ENCODE data around the gene MROH2A. TPM values are rescaled to one million over a fixed set of nuclear protein-coding genes. Genes with fewer than 3 reads are reported as not detected.

Gene MROH2A
- total RNA-seq, 1 experiment from 2014 or later = not detected

GRCh38 chr2:233799087-233799665 is 21.0 kb downstream of the MROH2A start:
- no peak for DNase-seq (ENCODE audit: low spot score)

DNA sequence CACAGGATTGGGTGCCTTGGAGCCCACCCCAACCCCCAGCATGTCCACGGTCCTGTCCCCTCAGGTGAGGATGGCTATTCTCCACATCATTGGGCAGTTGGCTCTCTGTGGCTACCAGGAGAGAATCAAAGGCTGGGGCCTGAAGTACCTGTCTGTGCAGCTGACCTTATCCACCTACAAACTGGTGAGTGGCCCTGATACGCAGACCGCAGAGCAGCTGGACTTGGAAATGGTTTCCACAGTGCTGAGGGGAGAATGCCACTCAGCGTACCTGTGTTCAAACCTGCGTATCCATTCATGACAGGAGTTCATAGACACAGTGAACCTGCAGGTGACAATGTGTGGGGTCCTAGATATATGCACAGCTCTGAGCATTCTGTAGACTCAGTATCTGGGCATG is 21.6 kb downstream of the MROH2A start:
- no peak for DNase-seq (ENCODE audit: low spot score)

DNA sequence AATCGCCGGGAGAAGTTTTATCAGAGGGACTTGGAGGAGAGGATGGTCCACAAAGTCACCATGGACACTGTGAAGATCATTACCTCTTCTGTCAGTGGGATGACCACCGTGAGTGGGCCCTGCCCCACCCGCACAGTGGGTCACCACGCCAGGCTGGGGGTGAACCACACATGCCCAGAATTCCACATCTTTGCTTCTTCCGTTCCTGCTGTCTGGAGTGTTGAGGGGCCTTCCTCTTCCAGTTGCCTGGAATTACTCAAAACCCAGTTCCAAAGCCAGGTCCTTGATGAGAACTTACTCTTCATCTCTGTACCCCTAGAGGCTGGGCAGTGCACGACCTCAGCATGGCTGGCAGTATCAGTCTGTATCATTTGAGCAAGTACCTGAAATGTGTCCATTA is 22.1 kb downstream of the MROH2A start:
- no peak for DNase-seq (ENCODE audit: low spot score)

DNA sequence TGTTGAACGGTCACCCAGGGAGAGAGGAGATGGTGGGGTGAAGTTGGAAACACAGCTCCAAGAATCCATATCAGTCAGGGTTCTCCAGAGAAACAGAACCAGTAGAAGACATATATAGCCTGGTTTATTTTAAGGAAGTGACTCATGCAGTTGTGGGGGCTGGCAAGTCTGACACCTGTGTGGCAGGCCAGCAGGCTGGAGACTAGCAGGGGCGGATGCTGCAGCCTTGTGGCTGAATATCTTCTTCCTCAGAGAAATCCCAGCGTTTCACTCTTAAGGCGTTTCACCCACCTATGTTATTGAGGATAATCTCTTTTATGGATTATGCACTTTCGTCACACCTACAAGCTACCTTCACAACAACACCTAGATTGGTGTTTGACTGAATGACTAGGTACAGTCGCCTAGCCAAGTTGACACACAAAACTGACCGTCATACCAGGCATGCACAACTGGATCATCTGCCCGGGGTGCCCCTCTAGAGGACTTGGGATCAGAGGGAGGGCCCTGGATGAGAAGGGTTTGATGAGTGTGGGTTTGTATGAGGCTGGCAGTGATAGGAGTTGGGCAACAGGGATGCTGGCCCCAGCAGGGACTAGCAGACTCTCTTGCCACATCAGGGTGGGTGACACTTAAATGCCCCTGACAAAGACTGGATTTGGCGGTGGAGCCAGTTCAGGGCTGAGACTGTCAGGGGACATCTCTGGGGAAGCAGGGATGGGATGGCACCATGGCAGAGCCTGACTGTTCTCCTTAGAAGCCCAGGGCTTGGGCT is 23.4 kb downstream of the MROH2A start:
- DNase-seq (ENCODE audit: low spot score) = peak; percentile 85

- no peak for DNase-seq (ENCODE audit: low spot score)
These were observed 24.1 kb downstream of the MROH2A start for GRCh38 chr2:233802132-233802815.

GRCh38 chr2:233803292-233803911 is 25.3 kb downstream of the MROH2A start:
- no peak for DNase-seq (ENCODE audit: low spot score)

- no peak for DNase-seq (ENCODE audit: low spot score)
These were observed 25.9 kb downstream of the MROH2A start for GRCh38 chr2:233803994-233804393.

DNA sequence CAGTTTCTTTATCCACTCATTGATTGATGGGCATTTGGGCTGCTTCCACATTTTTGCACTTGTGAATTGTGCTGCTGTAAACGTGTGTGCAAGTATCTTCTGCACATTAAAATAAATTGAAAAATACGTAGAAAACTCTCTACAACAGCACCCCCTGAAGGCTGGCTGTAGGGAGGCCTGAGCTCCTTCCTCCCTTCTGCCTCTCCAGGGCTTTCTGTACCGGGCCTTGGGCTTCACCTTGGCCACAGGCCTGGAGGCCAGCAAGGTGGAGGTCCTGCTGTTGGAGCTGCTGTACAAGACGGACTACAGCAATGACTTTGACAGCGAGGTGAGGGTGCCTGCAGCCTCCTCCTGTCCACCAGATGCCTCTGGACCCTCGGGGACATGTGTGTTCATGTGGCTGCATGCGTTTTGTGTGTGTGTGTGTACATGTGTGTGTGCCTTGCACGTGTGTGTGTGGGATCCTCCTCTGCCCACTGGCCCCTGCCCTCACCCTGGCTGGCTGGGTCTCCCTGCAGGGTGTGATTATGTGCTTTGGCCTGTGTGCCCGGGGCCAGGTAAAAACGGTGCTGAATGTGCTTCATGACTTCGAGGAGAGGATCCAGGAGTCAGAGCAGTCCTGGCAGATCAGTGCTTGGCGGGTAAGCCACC is 29.2 kb downstream of the MROH2A start:
- DNase-seq (ENCODE audit: low spot score) = no peak

GRCh38 chr2:233807966-233808935 is 30.1 kb downstream of the MROH2A start:
- no peak for DNase-seq (ENCODE audit: low spot score)

DNA sequence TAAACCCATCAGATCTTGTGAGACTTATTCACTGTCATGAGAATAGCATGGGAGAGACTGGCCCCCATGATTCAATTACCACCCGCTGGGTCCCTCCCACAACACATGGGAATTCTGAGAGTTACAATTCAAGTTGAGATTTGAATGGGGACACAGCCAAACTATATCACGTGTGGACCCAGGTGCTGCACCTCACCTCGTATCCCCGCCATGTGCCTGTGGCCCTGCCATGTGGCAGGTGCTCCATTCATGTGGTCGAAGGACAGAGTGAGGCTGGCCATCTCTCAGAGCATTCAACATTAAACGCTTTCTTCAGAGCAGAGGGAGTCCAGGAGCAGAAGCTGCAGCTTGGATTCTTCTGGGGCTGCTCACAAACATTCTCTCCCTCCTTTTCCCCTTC is 32.3 kb downstream of the MROH2A start:
- no peak for DNase-seq (ENCODE audit: low spot score)

DNA sequence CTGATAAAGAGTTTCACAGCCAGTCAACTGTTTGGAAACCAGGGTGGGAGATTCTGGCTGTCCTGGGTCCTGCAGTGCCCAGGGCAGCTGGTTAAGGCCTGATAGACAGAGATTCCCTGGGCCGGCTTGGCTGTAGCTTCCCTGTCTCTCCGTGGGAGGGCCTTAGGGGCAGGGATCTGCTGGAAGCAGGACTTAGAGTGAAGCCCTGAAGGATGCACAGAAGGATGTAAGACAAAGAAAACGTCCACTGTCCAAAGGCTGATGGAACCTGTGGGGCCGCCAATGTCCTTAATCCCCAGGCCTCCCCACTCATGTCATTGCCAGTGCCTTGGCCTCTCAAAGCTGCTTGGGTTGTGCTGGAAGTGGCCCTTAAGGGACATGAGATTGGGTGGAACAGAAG is 33.0 kb downstream of the MROH2A start:
- DNase-seq (ENCODE audit: low spot score) = no peak

DNA sequence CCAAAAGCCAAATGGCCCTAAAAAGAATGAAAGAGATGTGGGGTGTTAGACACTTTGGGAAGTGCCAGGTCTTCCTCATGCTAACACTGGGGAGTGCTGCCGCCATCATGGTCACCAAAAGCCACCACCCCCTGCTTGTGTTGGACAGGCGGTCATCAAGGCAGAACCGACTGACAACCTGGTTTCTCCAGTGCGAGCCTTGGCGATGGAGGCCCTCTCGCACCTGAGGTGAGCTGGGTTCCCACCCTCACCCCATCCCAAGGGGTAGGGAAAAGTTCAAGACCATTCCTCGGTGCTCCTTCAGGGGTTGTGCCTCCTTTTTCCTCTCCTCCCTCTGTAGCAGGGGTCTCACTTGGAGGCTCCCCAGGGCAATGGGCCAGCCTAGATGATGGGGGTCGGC is 33.6 kb downstream of the MROH2A start:
- no peak for DNase-seq (ENCODE audit: low spot score)

DNA sequence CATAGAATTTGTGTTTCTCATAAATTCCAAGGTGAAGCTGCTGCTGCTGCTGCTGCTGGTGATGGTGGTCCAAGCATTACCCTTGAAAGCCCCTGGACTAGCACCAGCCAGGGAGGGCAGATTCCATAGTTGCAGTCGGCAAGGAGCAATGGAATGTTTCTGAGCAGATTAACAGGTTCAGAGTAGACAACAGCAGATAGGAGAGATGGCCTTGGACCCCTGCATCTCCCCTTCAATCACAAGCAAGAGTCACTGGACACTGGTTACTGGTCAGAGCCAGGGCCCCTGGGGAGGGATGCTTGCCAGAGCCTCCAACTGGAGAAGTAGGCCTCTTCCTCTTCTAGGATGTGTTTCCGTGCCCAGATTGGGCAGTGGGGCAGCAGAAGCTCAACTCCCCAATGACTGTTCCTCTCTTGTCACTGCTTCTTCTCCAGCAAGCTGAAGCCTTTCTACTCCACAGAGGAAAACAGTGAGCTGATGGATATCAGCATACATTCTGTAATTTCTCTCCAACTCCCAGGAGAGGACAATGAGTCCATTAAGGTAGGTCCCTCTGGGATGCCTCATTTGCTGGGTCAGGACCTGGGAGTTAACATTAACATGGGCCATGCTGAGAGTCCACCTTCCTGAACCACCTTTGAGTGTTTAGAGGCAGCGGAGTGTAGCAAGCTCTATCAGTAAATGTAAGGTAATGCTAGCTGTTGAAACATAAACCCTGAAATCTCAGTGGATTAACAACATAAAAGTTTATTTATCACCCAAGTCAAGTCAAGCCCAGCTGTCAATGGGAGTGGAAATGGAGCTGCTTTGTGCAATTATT is 35.3 kb downstream of the MROH2A start:
- DNase-seq (ENCODE audit: low spot score) = no peak

GRCh38 chr2:233814056-233814835 is 36.1 kb downstream of the MROH2A start:
- no peak for DNase-seq (ENCODE audit: low spot score)

GRCh38 chr2:233815861-233816260 is 37.7 kb downstream of the MROH2A start:
- DNase-seq (ENCODE audit: low spot score) = peak; percentile 23

DNA sequence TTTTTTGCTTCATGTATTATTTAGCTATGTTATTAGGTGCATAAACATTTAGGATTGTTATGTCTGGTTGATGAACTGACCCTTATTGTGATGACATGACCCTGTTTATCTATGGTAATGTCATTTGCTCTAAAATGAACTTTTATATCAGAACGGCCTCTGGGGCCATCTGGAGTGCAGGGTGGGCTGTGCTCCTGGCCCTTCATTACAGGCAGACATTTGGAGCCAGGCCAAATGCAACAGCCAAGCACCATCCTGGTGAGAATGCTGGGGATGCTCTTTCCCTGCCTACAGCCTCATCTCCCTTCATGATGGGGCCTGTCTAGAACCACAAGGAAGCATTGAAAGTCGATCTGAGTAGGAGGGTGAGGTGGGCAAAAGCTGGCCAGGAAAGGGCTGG is 38.2 kb downstream of the MROH2A start:
- DNase-seq (ENCODE audit: low spot score) = no peak

DNA sequence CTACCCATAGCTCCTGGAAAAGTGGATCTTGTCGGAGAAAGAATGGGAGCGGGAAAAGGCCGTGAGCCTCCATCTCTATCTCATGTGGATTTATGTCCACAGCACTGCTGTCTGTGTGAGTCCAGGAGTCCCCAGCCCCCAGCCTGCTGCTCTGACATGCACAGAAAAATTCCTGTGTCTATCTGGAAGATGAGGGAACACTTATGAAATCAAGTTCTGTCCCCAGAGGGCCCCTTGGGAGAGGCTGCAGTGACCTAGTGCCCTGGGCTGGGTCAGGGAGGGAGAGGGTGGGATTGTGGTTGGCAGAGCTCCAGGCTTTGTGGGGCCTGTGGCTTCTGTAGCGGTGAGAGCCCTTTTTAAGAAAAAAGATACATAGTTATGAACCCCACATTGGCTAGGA is 38.6 kb downstream of the MROH2A start:
- DNase-seq (ENCODE audit: low spot score) = peak; percentile 14

- DNase-seq (ENCODE audit: low spot score) = no peak
These were observed 39.3 kb downstream of the MROH2A start for GRCh38 chr2:233817361-233817911.
